B cell (primary cell): ENCODE data around the gene RRM2. TPM values are rescaled to one million over a fixed set of nuclear protein-coding genes. Genes with fewer than 3 reads are reported as not detected.

Source experiments
- ATAC-seq: fragments of 200-7000 bp; cut with Tn5 transposase; one replicate; pipeline ENCODE4 v1.10.0; 2021; ENCODE audit warnings: low read depth, mild to moderate bottlenecking, moderate number of reproducible peaks, moderate library complexity
- CTCF ChIA-PET: fragments of 350-600 bp; sonication (Branson Sonifier 250); formaldehyde crosslinking; loops from one replicate; lab custom pipeline; 2021; ENCODE audit warnings: antibody characterized with exemption, inconsistent platforms; lab: Charles Lee
- POLR2A ChIA-PET: fragments of 350-600 bp; sonication (Branson Sonifier 250); formaldehyde crosslinking; loops from one replicate; lab custom pipeline; 2021; ENCODE audit warnings: antibody characterized with exemption; lab: Charles Lee
- DNase-seq: peaks from one replicate; pipeline ENCODE4 v3.0.0; 2013
- H2AFZ ChIP-seq: 2 replicates; pipeline ENCODE4 v1.6.1; 2012; ENCODE audit warnings: mild to moderate bottlenecking, low read depth, low read length; ENCODE audit not compliant: insufficient read depth, poor library complexity, severe bottlenecking
- H3K27ac ChIP-seq, 2 donors: 1 replicate in 1 of 2; 2 replicates in 1 of 2; pipeline ENCODE4 v1.5.1; 2012 to 2013; ENCODE audit warnings: low read length in 2 of 2, mild to moderate bottlenecking in 2 of 2, moderate library complexity in 1 of 2
- H3K27me3 ChIP-seq, 4 experiments: fragments of 200-600 bp in 1 of 4; sonication (generic) in 1 of 4; replicated peaks in 1 of 4; 1 replicate in 2 of 4; 2 replicates in 2 of 4; pipeline versions ENCODE4 v1.6.1 to v1.7.0; 2013 to 2016; ENCODE audit warnings: low read length in 3 of 4, mild to moderate bottlenecking in 2 of 4, mixed read lengths in 1 of 4, moderate library complexity in 1 of 4; ENCODE audit not compliant: insufficient read depth in 4 of 4, control insufficient read depth in 3 of 4; ENCODE audit errors: control extremely low read depth in 1 of 4
- H3K36me3 ChIP-seq, 2 experiments: replicated peaks in 1 of 2; 1 replicate in 1 of 2; 2 replicates in 1 of 2; pipeline versions ENCODE4 v1.6.1 to v1.7.1; 2013; ENCODE audit warnings: low read length in 1 of 2; ENCODE audit not compliant: insufficient read depth in 2 of 2, control insufficient read depth in 1 of 2; ENCODE audit errors: control extremely low read depth in 1 of 2, extremely low read depth in 1 of 2
- H3K4me1 ChIP-seq, 2 donors: fragments of 200-600 bp in 1 of 2; sonication (generic) in 1 of 2; 1 replicate in 1 of 2; 2 replicates in 1 of 2; pipeline versions ENCODE4 v1.5.1 to v1.6.1; 2013 to 2017; ENCODE audit warnings: low read length in 2 of 2; ENCODE audit not compliant: control insufficient read depth in 2 of 2, insufficient read depth in 2 of 2
- H3K4me2 ChIP-seq: replicated peaks from 2 replicates; pipeline ENCODE3; 2012; ENCODE audit warnings: mild to moderate bottlenecking, low read depth, low read length; ENCODE audit not compliant: poor library complexity, severe bottlenecking
- H3K4me3 ChIP-seq, 5 experiments: fragments of 200-600 bp in 1 of 5; sonication (generic) in 1 of 5; 1 replicate in 3 of 5; 2 replicates in 2 of 5; pipeline versions ENCODE4 v1.5.1 to v1.7.0; 2011 to 2016; ENCODE audit warnings: low read length in 4 of 5, mild to moderate bottlenecking in 4 of 5, low read depth in 2 of 5, control low read depth in 1 of 5, moderate library complexity in 1 of 5; ENCODE audit not compliant: insufficient read depth in 1 of 5; ENCODE audit errors: control extremely low read depth in 1 of 5, extremely low read depth in 1 of 5
- H3K79me2 ChIP-seq: fragments of 200-600 bp; sonication (generic); one replicate; pipeline ENCODE4 v1.6.0; 2016; ENCODE audit warnings: low read length; ENCODE audit not compliant: control insufficient read depth, insufficient read depth
- H3K9ac ChIP-seq: fragments of 200-600 bp; sonication (generic); 2 replicates; pipeline ENCODE4 v1.6.1; 2017; ENCODE audit warnings: mild to moderate bottlenecking, low read length, moderate library complexity
- H3K9me3 ChIP-seq, 3 donors: one replicate each; pipeline versions ENCODE4 v1.6.1 to v1.7.1; 2013; ENCODE audit warnings: low read length in 2 of 3; ENCODE audit not compliant: control insufficient read depth in 2 of 3, insufficient read depth in 1 of 3; ENCODE audit errors: control extremely low read depth in 1 of 3
- H4K20me1 ChIP-seq: 2 replicates; pipeline ENCODE4 v1.6.0; 2012; ENCODE audit warnings: mild to moderate bottlenecking, low read length; ENCODE audit not compliant: insufficient read depth, control insufficient read depth, poor library complexity, severe bottlenecking
- H3K27ac Mint-ChIP-seq: one replicate; pipeline ENCODE4 v1.8.0; 2021; ENCODE audit warnings: mixed read lengths
- H3K27me3 Mint-ChIP-seq: one replicate; pipeline ENCODE4 v1.8.0; 2021; ENCODE audit warnings: mixed read lengths
- H3K4me1 Mint-ChIP-seq: one replicate; pipeline ENCODE4 v1.8.0; 2021; ENCODE audit warnings: mixed read lengths
- H3K4me3 Mint-ChIP-seq: one replicate; pipeline ENCODE4 v1.8.0; 2021; ENCODE audit warnings: mixed read lengths
- H3K9me3 Mint-ChIP-seq: one replicate; pipeline ENCODE4 v1.8.0; 2022; ENCODE audit warnings: mixed read lengths; ENCODE audit not compliant: insufficient read depth
- CTCF ChIP-seq: fragments of 200-600 bp; IDR thresholded peaks from one replicate; pipeline ENCODE4 v1.8.0; 2022; ENCODE audit warnings: antibody characterized with exemption, mild to moderate bottlenecking
- EZH2 ChIP-seq: IDR thresholded peaks from 2 replicates; pipeline ENCODE4 v1.6.1; 2012; ENCODE audit warnings: borderline replicate concordance, low read depth, mild to moderate bottlenecking, moderate library complexity, low read length; ENCODE audit not compliant: insufficient read depth, poor library complexity, severe bottlenecking
- WGBS: methylation state at CpG from one replicate; pipeline ENCODE4 v1.1.5; 2013; ENCODE audit warnings: missing lambda C conversion rate; ENCODE audit not compliant: insufficient coverage; 5-methylcytosine and 5-hydroxymethylcytosine counted together
- intact Hi-C: fragments of 100-400 bp; cut with micrococcal nuclease; formaldehyde crosslinking; loops from one replicate; pipeline ENCODE4 v1.10.0; 2022
- polyA plus RNA-seq: library from polyadenylated mRNA; depleted of rRNA; stranded (reverse); fragments of >200 nt; gene quantifications from 2 replicates; pipeline ENCODE4 v1.2.3, GENCODE V29; 2012
- total RNA-seq, 2 donors: library from RNA; stranded (reverse); fragments of 120-200 nt in 1 of 2; gene quantifications; 1 replicate in 1 of 2; 2 replicates in 1 of 2; pipeline versions ENCODE4 v1.2.3 to v1.2.4, GENCODE V29; 2013 to 2022

Gene RRM2
- total and polyA plus RNA-seq, 2 donors (not counting 1 experiment from before 2014, with no cell fraction given), result 1.2 to 3.3 TPM

GRCh38 chr2:10170256-10170655, 47.7 kb downstream of the RRM2 start:
- H3K27me3 ChIP-seq, result no peaks in the 10 kb centered on the region
- no peaks in the 10 kb centered on the region for H3K36me3 ChIP-seq
- Mint-ChIP-seq H3K9me3 (no peaks in the 10 kb centered on the region), H3K27ac (no peak overlapping the region), H3K4me1 (no peaks in the 10 kb centered on the region), H3K27me3 (no peaks in the 10 kb centered on the region), H3K4me3 (no peak overlapping the region)
- POLR2A ChIA-PET, result no interaction called here
- no peak overlapping the region for H3K9ac ChIP-seq
- intact Hi-C loops, result no loop called here
- H3K4me1 ChIP-seq, result no peaks in the 10 kb centered on the region
- ATAC-seq (no peak), DNase-seq (no peak)
- no peak overlapping the region for H2AFZ ChIP-seq
- H4K20me1 ChIP-seq, result no peaks in the 10 kb centered on the region
- H3K27ac ChIP-seq, result no peak overlapping the region
- no peak overlapping the region for H3K4me3 ChIP-seq
- no peak overlapping the region for H3K4me2 ChIP-seq
- H3K79me2 ChIP-seq, result no peaks in the 10 kb centered on the region
- TF ChIP-seq CTCF, result no peak
- no peak for TF ChIP-seq EZH2
- CTCF ChIA-PET, result no interaction called here
- H3K9me3 ChIP-seq, result no peaks in the 10 kb centered on the region
- WGBS, result 90% methylated on average over 9 of the region's 9 CpGs

- DNase-seq (no peak), ATAC-seq (no peak)
- Histone ChIP-seq H3K4me1 (no peaks in the 10 kb centered on the region), H2AFZ (no peak overlapping the region), H3K9me3 (no peaks in the 10 kb centered on the region), H3K4me2 (no peak overlapping the region), H3K4me3 (no peak overlapping the region), H4K20me1 (no peaks in the 10 kb centered on the region), H3K27ac (no peak overlapping the region), H3K27me3 (no peaks in the 10 kb centered on the region), H3K9ac (no peak overlapping the region), H3K36me3 (no peaks in the 10 kb centered on the region), H3K79me2 (no peaks in the 10 kb centered on the region)
- WGBS, result 97% methylated on average over 18 of the region's 19 CpGs
- CTCF ChIA-PET, result no interaction called here
- POLR2A ChIA-PET, result no interaction called here
- TF ChIP-seq CTCF, result no peak
- TF ChIP-seq EZH2, result no peak
- Mint-ChIP-seq H3K4me1 (no peaks in the 10 kb centered on the region), H3K4me3 (no peak overlapping the region), H3K9me3 (no peaks in the 10 kb centered on the region), H3K27ac (no peak overlapping the region), H3K27me3 (no peaks in the 10 kb centered on the region)
- intact Hi-C loops, result no loop called here
These were observed 48.7 kb downstream of the RRM2 start for GRCh38 chr2:10171006-10171800.
